Fibroblast of lung (primary cell): Measurements from ENCODE around the gene CCDC12.

Source experiments
- EZH2 ChIP-seq: IDR thresholded peaks from 2 replicates; pipeline ENCODE4 v1.5.1; 2012; ENCODE audit warnings: low read length, control low read depth, mild to moderate bottlenecking; ENCODE audit errors: missing control alignments
- TF ChIP-seq, protein P1 (sequence below), 2 donors: IDR thresholded peaks in 1 of 2; conservative IDR thresholded peaks in 1 of 2; 1 replicate in 1 of 2; 2 replicates in 1 of 2; pipeline ENCODE4 v1.5.1; 2011 to 2012; ENCODE audit warnings: low read length in 2 of 2, control low read depth in 1 of 2, inconsistent platforms in 1 of 2, low read depth in 1 of 2, mild to moderate bottlenecking in 1 of 2

- TF ChIP-seq, protein P1, sequence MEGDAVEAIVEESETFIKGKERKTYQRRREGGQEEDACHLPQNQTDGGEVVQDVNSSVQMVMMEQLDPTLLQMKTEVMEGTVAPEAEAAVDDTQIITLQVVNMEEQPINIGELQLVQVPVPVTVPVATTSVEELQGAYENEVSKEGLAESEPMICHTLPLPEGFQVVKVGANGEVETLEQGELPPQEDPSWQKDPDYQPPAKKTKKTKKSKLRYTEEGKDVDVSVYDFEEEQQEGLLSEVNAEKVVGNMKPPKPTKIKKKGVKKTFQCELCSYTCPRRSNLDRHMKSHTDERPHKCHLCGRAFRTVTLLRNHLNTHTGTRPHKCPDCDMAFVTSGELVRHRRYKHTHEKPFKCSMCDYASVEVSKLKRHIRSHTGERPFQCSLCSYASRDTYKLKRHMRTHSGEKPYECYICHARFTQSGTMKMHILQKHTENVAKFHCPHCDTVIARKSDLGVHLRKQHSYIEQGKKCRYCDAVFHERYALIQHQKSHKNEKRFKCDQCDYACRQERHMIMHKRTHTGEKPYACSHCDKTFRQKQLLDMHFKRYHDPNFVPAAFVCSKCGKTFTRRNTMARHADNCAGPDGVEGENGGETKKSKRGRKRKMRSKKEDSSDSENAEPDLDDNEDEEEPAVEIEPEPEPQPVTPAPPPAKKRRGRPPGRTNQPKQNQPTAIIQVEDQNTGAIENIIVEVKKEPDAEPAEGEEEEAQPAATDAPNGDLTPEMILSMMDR (conservative IDR thresholded peaks at IDR 0.05 in 1 of 2, IDR thresholded peaks at IDR 0.05 in 1 of 2; ENCODE audit: low read depth in 1 of 2, low read length in 2 of 2) = no peak
- no peak for TF ChIP-seq EZH2
Measured at GRCh38 chr3:46997453-46998091, 21.0 kb upstream of the CCDC12 start.
